Activated naive CD4-positive, alpha-beta T cell treated with anti-CD3 and anti-CD28 coated beads, Interleukin-2, amount 10 ng/mL, durations not matched to agents 7 days and 5 days (primary cell): ENCODE data around the gene ABCB7.
"Not testable (repeated sequence)": the region's sequence is repeated elsewhere in the genome, so short reads cannot be mapped to it uniquely, and the experiment has no call there.

Experiments
- CTCF ChIA-PET: fragments of 350-600 bp; sonication (Branson Sonifier 250); formaldehyde crosslinking; loops from one replicate; lab custom pipeline; 2021; ENCODE audit warnings: antibody characterized with exemption; lab: Charles Lee
- DNase-seq: peaks from one replicate; pipeline ENCODE4 v3.0.0-alpha.2; 2020
- H3K27ac Mint-ChIP-seq: one replicate; pipeline ENCODE4 v1.8.0; 2021; ENCODE audit warnings: mild to moderate bottlenecking, moderate library complexity, mixed read lengths
- H3K27me3 Mint-ChIP-seq: one replicate; pipeline ENCODE4 v1.8.0; 2021; ENCODE audit warnings: mild to moderate bottlenecking, mixed read lengths
- H3K36me3 Mint-ChIP-seq: one replicate; pipeline ENCODE4 v1.8.0; 2021; ENCODE audit warnings: mixed read lengths
- H3K4me1 Mint-ChIP-seq: one replicate; pipeline ENCODE4 v1.8.0; 2021; ENCODE audit warnings: mixed read lengths
- H3K4me3 Mint-ChIP-seq: one replicate; pipeline ENCODE4 v1.8.0; 2021; ENCODE audit warnings: mild to moderate bottlenecking, moderate library complexity, mixed read lengths
- H3K9me3 Mint-ChIP-seq: one replicate; pipeline ENCODE4 v1.8.0; 2021; ENCODE audit warnings: mixed read lengths

ABCB7 gene

GRCh38 chrX:75155827-75156525, at the start of gene ABCB7:
Gene ABCB7 (minus strand): TSS chrX:75156283. CDS start chrX:75156272, 11 bp downstream.
- no peaks in the 10 kb centered on the region for H3K9me3 Mint-ChIP-seq
- CTCF ChIA-PET, result no interaction called here
- H3K27me3 Mint-ChIP-seq, result no peaks in the 10 kb centered on the region
- peaks cover 31% of the 10 kb centered on the region for H3K4me1 Mint-ChIP-seq
- peaks cover 4% of the 10 kb centered on the region for H3K36me3 Mint-ChIP-seq
- H3K4me3 Mint-ChIP-seq, result peak within 1 kb of the TSS; percentile 90
- peak; percentile 73 for DNase-seq
- peak within 1 kb of the TSS; percentile 89 for H3K27ac Mint-ChIP-seq

GRCh38 chrX:75188415-75189206, 32.5 kb upstream of the ABCB7 start:
- H3K4me3 Mint-ChIP-seq, H3K27me3 Mint-ChIP-seq, DNase-seq, H3K27ac Mint-ChIP-seq, CTCF ChIA-PET, H3K9me3 Mint-ChIP-seq, H3K36me3 Mint-ChIP-seq, H3K4me1 Mint-ChIP-seq: not testable (repeated sequence)

GRCh38 chrX:75181721-75182120, 25.6 kb upstream of the ABCB7 start:
- CTCF ChIA-PET, result no interaction called here
- Mint-ChIP-seq H3K36me3 (no peaks in the 10 kb centered on the region), H3K4me3 (no peak overlapping the region), H3K9me3 (no peaks in the 10 kb centered on the region), H3K4me1 (no peaks in the 10 kb centered on the region), H3K27ac (no peak overlapping the region), H3K27me3 (no peaks in the 10 kb centered on the region)
- DNase-seq, result no peak

- H3K27me3 Mint-ChIP-seq, H3K36me3 Mint-ChIP-seq, H3K4me3 Mint-ChIP-seq, H3K27ac Mint-ChIP-seq, DNase-seq, H3K4me1 Mint-ChIP-seq, H3K9me3 Mint-ChIP-seq, CTCF ChIA-PET: not testable (repeated sequence)
Measured at GRCh38 chrX:75179536-75180293, 23.6 kb upstream of the ABCB7 start.

GRCh38 chrX:75172257-75172890, 16.3 kb upstream of the ABCB7 start:
- H3K27me3 Mint-ChIP-seq, H3K4me1 Mint-ChIP-seq, H3K9me3 Mint-ChIP-seq, H3K36me3 Mint-ChIP-seq, H3K4me3 Mint-ChIP-seq, CTCF ChIA-PET, DNase-seq: not testable (repeated sequence)
- peak overlapping the region; percentile 70 for H3K27ac Mint-ChIP-seq

GRCh38 chrX:75158054-75158453, 2.0 kb upstream of the ABCB7 start:
- H3K4me1 Mint-ChIP-seq, result peaks cover 31% of the 10 kb centered on the region

GRCh38 chrX:75156531-75156945, 455 bp upstream of the ABCB7 start:
- no peak for DNase-seq
- CTCF ChIA-PET, result no interaction called here
- Mint-ChIP-seq H3K36me3 (no peaks in the 10 kb centered on the region), H3K9me3 (no peaks in the 10 kb centered on the region), H3K4me1 (peaks cover 31% of the 10 kb centered on the region), H3K27me3 (no peaks in the 10 kb centered on the region), H3K27ac (peak overlapping the region; percentile 89), H3K4me3 (peak overlapping the region; percentile 90)

More at GRCh38 chrX:75158054-75158453, 2.0 kb upstream of the ABCB7 start:
- CTCF ChIA-PET, result no interaction called here
- no peak overlapping the region for H3K4me3 Mint-ChIP-seq
- H3K27ac Mint-ChIP-seq, result no peak overlapping the region
- no peaks in the 10 kb centered on the region for H3K27me3 Mint-ChIP-seq
- no peaks in the 10 kb centered on the region for H3K9me3 Mint-ChIP-seq
- no peaks in the 10 kb centered on the region for H3K36me3 Mint-ChIP-seq
- no peak for DNase-seq

GRCh38 chrX:75155447-75155826, 646 bp downstream of the ABCB7 start:
- peaks cover 4% of the 10 kb centered on the region for H3K36me3 Mint-ChIP-seq
- H3K4me3 Mint-ChIP-seq, result peak overlapping the region; percentile 90
- H3K4me1 Mint-ChIP-seq, result peaks cover 31% of the 10 kb centered on the region
- no peaks in the 10 kb centered on the region for H3K27me3 Mint-ChIP-seq
- CTCF ChIA-PET, result no interaction called here
- no peaks in the 10 kb centered on the region for H3K9me3 Mint-ChIP-seq
- peak overlapping the region; percentile 89 for H3K27ac Mint-ChIP-seq
- DNase-seq, result no peak

GRCh38 chrX:75154871-75155270, 1.2 kb downstream of the ABCB7 start:
- H3K9me3 Mint-ChIP-seq, result no peaks in the 10 kb centered on the region
- no peak overlapping the region for H3K27ac Mint-ChIP-seq
- peaks cover 4% of the 10 kb centered on the region for H3K36me3 Mint-ChIP-seq
- peaks cover 31% of the 10 kb centered on the region for H3K4me1 Mint-ChIP-seq
- H3K27me3 Mint-ChIP-seq, result no peaks in the 10 kb centered on the region
- CTCF ChIA-PET, result interaction anchor here (0.7 kb wide), 1 partner anchor 10 kb away, joined by 3 read pairs; no protein-coding TSS in a partner anchor
- DNase-seq, result no peak
- peak overlapping the region; percentile 90 for H3K4me3 Mint-ChIP-seq

GRCh38 chrX:75151827-75152592, 4.1 kb downstream of the ABCB7 start:
- peaks cover 4% of the 10 kb centered on the region for H3K9me3 Mint-ChIP-seq
- no peak overlapping the region for H3K4me3 Mint-ChIP-seq
- CTCF ChIA-PET, result no interaction called here
- DNase-seq, result no peak
- H3K27me3 Mint-ChIP-seq, result no peaks in the 10 kb centered on the region
- peaks cover 9% of the 10 kb centered on the region for H3K36me3 Mint-ChIP-seq
- peaks cover 24% of the 10 kb centered on the region for H3K4me1 Mint-ChIP-seq
- no peak overlapping the region for H3K27ac Mint-ChIP-seq

- no peak for DNase-seq
- Mint-ChIP-seq H3K4me3 (no peak overlapping the region), H3K27me3 (no peaks in the 10 kb centered on the region), H3K27ac (no peak overlapping the region), H3K4me1 (peaks cover 15% of the 10 kb centered on the region), H3K36me3 (peaks cover 9% of the 10 kb centered on the region), H3K9me3 (peaks cover 4% of the 10 kb centered on the region)
- CTCF ChIA-PET, result no interaction called here
Measured at GRCh38 chrX:75149654-75150053, 6.4 kb downstream of the ABCB7 start.

- Mint-ChIP-seq H3K27me3 (no peaks in the 10 kb centered on the region), H3K4me1 (peaks cover 3% of the 10 kb centered on the region), H3K9me3 (peaks cover 2% of the 10 kb centered on the region), H3K4me3 (no peak overlapping the region), H3K36me3 (peaks cover 15% of the 10 kb centered on the region), H3K27ac (no peak overlapping the region)
- no peak for DNase-seq
- CTCF ChIA-PET, result no interaction called here
Measured at GRCh38 chrX:75132672-75133071, 23.4 kb downstream of the ABCB7 start.

- Mint-ChIP-seq H3K4me3 (no peak overlapping the region), H3K36me3 (peaks cover 12% of the 10 kb centered on the region), H3K9me3 (no peaks in the 10 kb centered on the region), H3K4me1 (peaks cover 3% of the 10 kb centered on the region), H3K27me3 (no peaks in the 10 kb centered on the region), H3K27ac (no peak overlapping the region)
- CTCF ChIA-PET, result no interaction called here
- DNase-seq, result no peak
Measured at GRCh38 chrX:75131973-75132627, 24.0 kb downstream of the ABCB7 start.
